Glomerular visceral epithelial cell (primary cell): ENCODE results near the gene DUS1L.

Source experiments
- DNase-seq: peaks from one replicate; pipeline ENCODE4 v3.0.0-alpha.2; 2016; ENCODE audit errors: extremely low spot score

The DUS1L gene

DNA sequence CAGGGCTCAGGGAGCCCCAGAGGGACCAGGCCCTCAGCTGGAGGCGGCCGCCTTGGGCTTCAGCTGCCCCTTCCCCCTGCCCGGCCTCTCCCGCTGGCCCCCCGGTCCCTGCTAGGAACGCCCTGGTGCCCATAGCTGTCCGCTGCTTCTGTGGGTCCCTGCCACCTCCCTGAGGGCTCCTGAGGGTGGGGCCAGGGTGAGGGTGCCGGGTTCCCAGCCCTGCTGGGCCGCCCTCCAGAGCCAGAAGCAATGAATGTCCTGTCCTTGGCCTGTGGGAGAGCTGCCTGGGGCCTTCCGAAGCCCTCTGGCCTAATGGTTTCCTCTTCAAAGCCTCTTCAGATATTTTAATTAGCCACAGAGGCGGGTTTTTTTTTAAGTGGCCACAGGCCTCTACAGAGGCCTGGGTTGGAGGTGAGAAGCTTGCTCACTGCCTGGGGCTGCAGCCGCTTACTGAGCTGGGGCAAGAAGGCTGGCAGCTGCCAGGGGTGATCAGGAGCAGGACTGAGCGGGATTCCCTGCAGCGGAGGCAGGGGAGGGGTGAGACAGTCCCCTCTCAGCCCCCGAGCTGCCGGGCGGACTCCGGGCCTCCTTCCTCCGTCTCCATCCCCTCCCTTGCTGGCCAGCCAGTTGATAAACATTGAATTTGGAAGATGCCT lies 52.8 kb downstream of the DUS1L start:
- DNase-seq, result no peak

DNA sequence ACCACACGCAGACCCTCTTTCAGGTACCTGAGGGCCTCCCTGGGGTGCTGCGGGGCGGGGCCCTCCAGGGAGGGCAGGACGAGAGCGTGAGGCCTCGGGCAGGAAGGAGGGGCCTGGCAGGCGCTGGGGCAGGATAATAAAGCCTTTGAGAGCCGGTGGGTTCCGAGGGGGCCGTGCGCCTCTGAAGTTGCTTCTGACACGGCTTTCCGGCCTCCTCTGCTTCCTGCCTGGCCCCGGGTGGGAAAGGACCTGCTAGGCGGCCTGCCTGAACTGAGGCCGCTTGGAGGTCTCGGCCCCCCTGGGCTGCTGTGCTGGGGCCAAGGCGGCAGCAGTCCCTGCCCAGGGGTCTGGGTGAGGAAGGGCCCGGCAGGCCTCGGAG lies 53.4 kb downstream of the DUS1L start:
- DNase-seq, result no peak

DNA sequence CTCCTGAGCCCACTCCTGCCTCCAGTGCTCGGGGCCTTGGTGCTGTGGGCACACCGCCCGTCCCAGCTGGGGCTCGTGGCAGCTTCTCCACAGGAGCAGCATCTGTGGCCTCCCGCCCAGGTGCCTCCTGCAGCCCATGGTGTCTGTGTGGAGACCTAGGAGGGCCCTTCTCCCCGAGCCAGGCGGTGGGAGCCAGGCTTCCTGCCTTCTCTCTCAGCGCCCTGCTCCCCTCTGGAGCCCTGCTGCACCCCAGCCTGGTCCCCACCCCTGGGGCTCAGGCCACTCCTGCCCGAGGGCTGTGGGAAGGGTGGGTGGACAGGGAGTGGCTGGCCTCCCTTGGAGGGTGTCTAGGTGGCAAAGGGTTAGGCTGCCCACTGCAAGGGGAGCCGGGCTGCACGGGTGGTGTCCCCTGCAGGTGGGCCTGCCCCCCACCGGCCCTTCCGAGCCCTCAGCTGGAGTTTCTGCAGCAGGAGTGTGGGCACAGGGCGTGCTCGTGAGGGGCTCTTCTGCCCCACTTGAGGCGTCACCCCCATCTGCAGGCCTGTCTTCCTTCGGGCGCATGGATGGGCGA lies 53.9 kb downstream of the DUS1L start:
- DNase-seq, result no peak

DNA sequence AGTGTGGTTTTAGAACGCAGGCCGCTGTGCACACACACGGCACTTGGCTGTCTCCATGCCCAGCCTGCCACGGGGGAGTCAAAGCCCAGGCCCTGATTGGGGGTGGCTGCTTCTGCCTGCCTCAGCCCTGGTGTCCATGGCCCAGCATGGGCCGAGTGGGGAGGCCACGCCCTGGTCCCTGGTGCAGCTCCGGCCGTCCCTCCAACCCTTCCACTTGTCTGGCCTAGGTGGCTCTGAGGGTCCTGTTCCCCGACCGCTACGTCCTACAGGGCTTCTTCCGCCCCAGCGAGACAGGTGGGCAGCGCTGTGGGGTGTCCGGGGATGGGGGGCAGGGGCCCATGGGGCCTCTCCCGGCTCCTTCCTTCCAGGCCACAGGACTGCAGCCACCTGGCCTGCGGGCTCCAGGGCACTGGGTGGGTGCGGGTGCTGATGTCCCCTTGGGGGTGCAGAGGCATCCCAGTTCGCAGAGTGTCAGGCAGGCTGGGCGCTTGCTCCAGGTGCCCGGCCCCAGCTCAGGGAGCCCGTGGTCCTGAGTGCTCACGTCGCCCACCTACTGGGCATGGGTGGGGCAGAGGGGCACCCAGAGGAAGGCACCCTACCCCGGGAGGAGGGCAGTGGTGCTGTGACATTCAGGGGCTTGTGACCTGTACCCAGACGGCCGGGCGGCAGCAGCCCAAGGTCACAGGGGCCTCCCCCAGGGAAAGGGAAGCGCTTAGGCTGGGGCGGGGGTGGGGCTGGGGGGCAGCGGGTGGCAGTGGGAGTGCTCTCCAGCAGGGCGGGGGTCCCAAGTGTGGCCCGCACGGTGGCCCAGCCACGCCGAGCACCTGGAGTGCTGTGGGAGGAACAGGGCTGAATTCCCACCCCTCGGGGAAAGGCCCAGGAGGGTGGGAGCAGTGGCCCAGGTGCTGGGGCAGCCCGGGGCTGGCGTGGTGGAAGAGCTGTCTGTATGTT lies 54.8 kb downstream of the DUS1L start:
- no peak for DNase-seq

- no peak for DNase-seq
Measured at GRCh38 chr17:82009413-82009812, 56.2 kb downstream of the DUS1L start.

- DNase-seq, result no peak
Measured at GRCh38 chr17:82008941-82009405, 56.6 kb downstream of the DUS1L start.

DNA sequence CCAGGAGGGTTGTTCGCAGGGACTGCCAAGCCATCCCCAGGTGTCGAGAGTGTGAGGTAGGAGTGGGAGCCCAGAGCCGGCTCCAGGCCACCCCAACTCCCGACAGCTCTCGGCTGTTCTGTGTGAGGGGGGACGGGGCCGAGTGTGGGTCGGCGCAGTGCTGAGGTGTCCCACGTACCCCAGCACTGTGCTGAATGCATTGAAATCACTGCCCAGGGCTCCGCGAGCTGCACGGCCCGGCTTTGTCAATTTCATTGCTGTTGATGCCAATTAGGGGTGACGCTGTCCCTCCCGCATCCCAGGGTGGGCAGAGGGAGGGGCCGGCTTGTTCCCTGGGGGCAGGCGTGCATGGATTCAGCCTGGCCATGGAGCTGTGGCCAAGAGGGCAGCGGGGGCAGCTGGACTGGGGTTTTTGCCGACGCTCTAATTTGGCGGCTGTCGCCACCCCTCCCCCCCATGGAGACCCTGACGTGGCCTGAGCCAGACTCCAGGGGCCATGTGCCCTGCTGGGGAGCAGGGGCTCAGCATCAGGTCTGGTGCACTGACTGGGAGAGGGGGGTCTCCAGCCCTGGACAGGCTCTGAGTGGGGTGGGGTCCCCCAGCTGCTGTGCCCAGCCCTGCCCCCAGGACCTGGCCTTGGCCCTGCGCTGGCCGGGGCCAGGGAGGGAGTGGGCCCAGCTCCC lies 57.2 kb downstream of the DUS1L start:
- DNase-seq, result no peak
